H1 (cell line): ENCODE measurements around the gene CTSK. TPM values are rescaled to one million over a fixed set of nuclear protein-coding genes. Genes with fewer than 3 reads are reported as not detected.

Experiments
- CTCF ChIA-PET: fragments of 300-600 bp; sonication (Branson Sonifier 250); formaldehyde crosslinking; loops from one replicate; lab custom pipeline; 2021; ENCODE audit not compliant: partially characterized antibody; lab: Charles Lee
- POLR2A ChIA-PET: fragments of 300-600 bp; sonication (Branson Sonifier 250); formaldehyde crosslinking; loops from one replicate; lab custom pipeline; 2021; ENCODE audit warnings: inconsistent platforms; ENCODE audit not compliant: partially characterized antibody; lab: Charles Lee
- DNase-seq, 2 experiments: peaks; one replicate each; pipeline versions ENCODE4 v3.0.0 to v3.0.0-alpha.2; 2010 to 2022; ENCODE audit warnings: low spot score in 2 of 2, low read depth in 1 of 2, mixed read lengths in 1 of 2
- FAIRE-seq: peaks from 2 replicates; lab custom pipeline; 2011; peaks lifted over from hg19 to GRCh38; lab: Jason Lieb, UNC
- H2AFZ ChIP-seq: 2 replicates; pipeline ENCODE4 v1.8.1; 2012; ENCODE audit warnings: low read length, inconsistent platforms
- H2AK5ac ChIP-seq: 2 replicates; pipeline ENCODE4 v1.6.1; 2013; ENCODE audit warnings: low read depth, low read length
- H2BK120ac ChIP-seq: replicated peaks from 2 replicates; pipeline ENCODE3; 2013; ENCODE audit warnings: low read depth, low read length, inconsistent platforms
- H2BK12ac ChIP-seq: 2 replicates; pipeline ENCODE4 v1.6.1; 2013; ENCODE audit warnings: low read depth, low read length
- H2BK15ac ChIP-seq: 2 replicates; pipeline ENCODE4 v1.6.1; 2013; ENCODE audit warnings: low read length
- H2BK20ac ChIP-seq: 2 replicates; pipeline ENCODE4 v1.6.1; 2013; ENCODE audit warnings: low read length
- H2BK5ac ChIP-seq: 2 replicates; pipeline ENCODE4 v1.6.1; 2013; ENCODE audit warnings: low read depth, low read length
- H3K14ac ChIP-seq: 2 replicates; pipeline ENCODE4 v1.6.1; 2013; ENCODE audit warnings: inconsistent platforms; ENCODE audit not compliant: insufficient read length
- H3K18ac ChIP-seq: 2 replicates; pipeline ENCODE4 v1.6.1; 2013; ENCODE audit warnings: low read length; ENCODE audit errors: extremely low read depth
- H3K23ac ChIP-seq: 2 replicates; pipeline ENCODE4 v1.6.1; 2013; ENCODE audit warnings: inconsistent platforms; ENCODE audit not compliant: insufficient read length
- H3K23me2 ChIP-seq: 2 replicates; pipeline ENCODE4 v1.6.1; 2013; ENCODE audit warnings: low read depth, low read length
- H3K27ac ChIP-seq: 2 replicates; pipeline ENCODE4 v1.6.1; 2011; ENCODE audit warnings: low read depth, low read length, inconsistent platforms
- H3K27me3 ChIP-seq, 4 experiments: replicated peaks in 1 of 4; 1 replicate in 1 of 4; 2 replicates in 3 of 4; pipeline versions ENCODE4 v1.6.1 to v1.8.1; 2011 to 2013; ENCODE audit warnings: low read length in 3 of 4, mild to moderate bottlenecking in 3 of 4, inconsistent platforms in 2 of 4, mixed read lengths in 2 of 4, moderate library complexity in 1 of 4; ENCODE audit not compliant: control insufficient read depth in 3 of 4, insufficient read depth in 3 of 4; ENCODE audit errors: extremely low read depth in 1 of 4
- H3K36me3 ChIP-seq, 4 experiments: 2 replicates each; pipeline versions ENCODE4 v1.6.1 to v1.8.1; 2011 to 2013; ENCODE audit warnings: mild to moderate bottlenecking in 4 of 4, low read length in 3 of 4, moderate library complexity in 2 of 4, control low read depth in 1 of 4, inconsistent platforms in 1 of 4; ENCODE audit not compliant: insufficient read depth in 4 of 4, control insufficient read depth in 2 of 4
- H3K4ac ChIP-seq: replicated peaks from 2 replicates; pipeline ENCODE3; 2013; ENCODE audit warnings: low read length, low read depth, mixed read lengths, inconsistent platforms; ENCODE audit not compliant: insufficient read length
- H3K4me1 ChIP-seq, 4 experiments: replicated peaks in 1 of 4; 1 replicate in 1 of 4; 2 replicates in 3 of 4; pipeline versions ENCODE4 v1.6.1 to v1.8.1; 2011 to 2013; ENCODE audit warnings: low read length in 3 of 4, inconsistent platforms in 2 of 4, mixed read lengths in 1 of 4; ENCODE audit not compliant: insufficient read depth in 4 of 4, control insufficient read depth in 3 of 4
- H3K4me2 ChIP-seq, 2 experiments: 2 replicates each; pipeline versions ENCODE4 v1.6.1 to v1.8.1; 2011 to 2013; ENCODE audit warnings: low read depth in 2 of 2, low read length in 2 of 2, control low read depth in 1 of 2, inconsistent platforms in 1 of 2, mild to moderate bottlenecking in 1 of 2; ENCODE audit not compliant: insufficient read depth in 1 of 2
- H3K4me3 ChIP-seq, 4 experiments: fragments of 200-600, 300-600 bp in 1 of 4; sonication (generic), shearing (Covaris generic), sonication (Bioruptor Twin) in 1 of 4; 2 replicates each; pipeline versions ENCODE4 v1.5.1 to v1.8.1; 2011 to 2016; ENCODE audit warnings: low read length in 4 of 4, low read depth in 3 of 4, control low read depth in 2 of 4, inconsistent platforms in 2 of 4, mild to moderate bottlenecking in 2 of 4, mixed read lengths in 1 of 4, moderate library complexity in 1 of 4; ENCODE audit not compliant: insufficient read depth in 2 of 4; ENCODE audit errors: extremely low read depth in 1 of 4
- H3K56ac ChIP-seq: replicated peaks from 2 replicates; pipeline ENCODE3; 2013; ENCODE audit warnings: low read depth, mild to moderate bottlenecking, mixed read lengths, low read length, inconsistent platforms; ENCODE audit not compliant: insufficient read length
- H3K79me1 ChIP-seq: 2 replicates; pipeline ENCODE4 v1.6.1; 2013; ENCODE audit warnings: low read depth, low read length, control low read depth
- H3K79me2 ChIP-seq, 2 experiments: 2 replicates each; pipeline versions ENCODE4 v1.6.1 to v1.8.1; 2012 to 2013; ENCODE audit warnings: low read length in 2 of 2, mild to moderate bottlenecking in 2 of 2, inconsistent platforms in 1 of 2; ENCODE audit not compliant: insufficient read depth in 2 of 2, control insufficient read depth in 1 of 2
- H3K9ac ChIP-seq, 4 experiments: replicated peaks in 1 of 4; 1 replicate in 1 of 4; 2 replicates in 3 of 4; pipeline versions ENCODE4 v1.6.1 to v1.8.1; 2011 to 2013; ENCODE audit warnings: low read depth in 3 of 4, low read length in 3 of 4, control low read depth in 2 of 4, mild to moderate bottlenecking in 2 of 4, moderate library complexity in 2 of 4, inconsistent platforms in 1 of 4; ENCODE audit errors: extremely low read depth in 1 of 4
- H3K9me3 ChIP-seq, 2 experiments: 2 replicates each; pipeline versions ENCODE4 v1.6.1 to v1.8.1; 2012 to 2013; ENCODE audit warnings: mild to moderate bottlenecking in 2 of 2, moderate library complexity in 2 of 2, control low read depth in 1 of 2, inconsistent platforms in 1 of 2, low read depth in 1 of 2, low read length in 1 of 2, mixed read lengths in 1 of 2; ENCODE audit not compliant: insufficient read depth in 2 of 2
- H4K20me1 ChIP-seq, 2 experiments: replicated peaks in 1 of 2; 2 replicates each; pipeline versions ENCODE3 to v1.8.1; 2011 to 2013; ENCODE audit warnings: inconsistent platforms in 2 of 2, low read length in 2 of 2, mild to moderate bottlenecking in 1 of 2; ENCODE audit not compliant: insufficient read depth in 2 of 2, control insufficient read depth in 1 of 2
- H4K5ac ChIP-seq: 2 replicates; pipeline ENCODE4 v1.6.1; 2013; ENCODE audit warnings: low read length, low read depth, mixed read lengths, inconsistent platforms; ENCODE audit not compliant: insufficient read length
- H4K8ac ChIP-seq: 2 replicates; pipeline ENCODE4 v1.8.0; 2013; ENCODE audit warnings: mild to moderate bottlenecking, moderate library complexity, low read length, inconsistent platforms; ENCODE audit not compliant: insufficient read depth; ENCODE audit errors: extremely low read depth
- H4K91ac ChIP-seq: replicated peaks from 2 replicates; pipeline ENCODE3; 2013; ENCODE audit warnings: low read length, mixed read lengths, inconsistent platforms; ENCODE audit not compliant: insufficient read length
- SP1 ChIP-seq: IDR thresholded peaks from 2 replicates; pipeline ENCODE4 v1.6.1; 2011; ENCODE audit warnings: low read depth, low read length
- TBP ChIP-seq: IDR thresholded peaks from 2 replicates; pipeline ENCODE4 v1.6.1; 2011; ENCODE audit warnings: low read depth, low read length, improper control_type of control experiment
- WGBS, 2 experiments: shearing (Covaris generic) in 1 of 2; methylation state at CpG; one replicate each; pipeline versions ENCODE4 v1.1.6 to v1.1.7; 2013 to 2015; ENCODE audit warnings: low lambda C conversion rate in 2 of 2, mixed read lengths in 2 of 2, inconsistent platforms in 1 of 2, low coverage in 1 of 2, missing lambda C conversion rate in 1 of 2; ENCODE audit not compliant: insufficient replicate concordance in 2 of 2, insufficient coverage in 1 of 2, insufficient read length in 1 of 2; ENCODE audit errors: extremely low coverage in 1 of 2, missing lambda C conversion rate in 1 of 2; 5-methylcytosine and 5-hydroxymethylcytosine counted together
- polyA plus RNA-seq, 7 experiments: library from polyadenylated mRNA; depleted of rRNA in 3 of 7; stranded (reverse) in 5 of 7; unstranded in 2 of 7; fragments of >200 nt in 5 of 7; fragments of 200-250 nt in 2 of 7; gene quantifications; 1 replicate in 5 of 7; 2 replicates in 1 of 7; 4 replicates in 1 of 7; pipeline versions ENCODE4 v1.2.1 to v1.2.3, GENCODE V29; 2011 to 2013; ENCODE audit warnings: missing spikeins in 2 of 7, mixed read lengths in 2 of 7
- total RNA-seq: library from RNA; stranded (reverse); fragmentation: NEBNext Ultra II Directional; extraction: Animal tissue kit (Norgen Biotek cat#: 25700); gene quantifications from 2 replicates; pipeline ENCODE4 v1.2.1, GENCODE V29; 2021

CTSK gene
- total and polyA plus RNA-seq, 2 of the 8 experiments (the other 6 are each of a cell fraction or from before 2014, with no cell fraction given): 2.7 to 4.2 TPM

DNA sequence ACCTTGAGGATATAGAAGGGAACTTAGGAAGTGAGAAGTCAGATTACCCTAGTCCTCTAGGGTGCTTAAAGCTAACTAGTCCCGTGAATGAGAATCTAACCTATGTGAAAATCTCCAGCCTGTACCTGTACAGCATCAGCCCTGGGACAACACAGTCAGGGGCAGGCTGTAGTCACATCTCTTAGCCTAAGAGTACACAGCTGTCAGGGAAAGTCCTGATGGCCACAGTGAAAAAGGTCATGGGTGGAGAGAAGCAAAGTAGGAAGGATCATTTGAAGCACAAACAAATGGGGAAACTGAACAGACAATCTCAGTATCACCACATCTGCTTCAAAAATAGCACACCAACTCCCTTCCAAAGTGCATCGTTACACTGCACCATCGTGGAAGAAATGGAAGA lies 11.7 kb downstream of the CTSK start:
- no peak overlapping the region for H2BK15ac ChIP-seq
- H2BK5ac ChIP-seq: no peak overlapping the region
- ChIA-PET POLR2A (no interaction called here), CTCF (interaction anchor here (1.3 kb wide), 1 partner anchor 17 kb away, joined by 3 read pairs; no protein-coding TSS in a partner anchor)
- no peak overlapping the region for H2BK120ac ChIP-seq
- H2AFZ ChIP-seq: no peak overlapping the region
- H3K79me1 ChIP-seq: no peaks in the 10 kb centered on the region
- no peaks in the 10 kb centered on the region for H3K79me2 ChIP-seq
- H3K18ac ChIP-seq: no peak overlapping the region
- no peaks in the 10 kb centered on the region; a peak in 1 of 8 replicates for H3K36me3 ChIP-seq
- no peaks in the 10 kb centered on the region for H3K23me2 ChIP-seq
- no peak overlapping the region for H2AK5ac ChIP-seq
- peaks cover 3 to 15% (median 4%) of the 10 kb centered on the region in 4 experiments; a peak in 4 of 7 replicates for H3K4me1 ChIP-seq
- no peak overlapping the region for H3K14ac ChIP-seq
- no peaks in the 10 kb centered on the region for H3K9me3 ChIP-seq
- no peak overlapping the region for H4K5ac ChIP-seq
- no peak overlapping the region for H3K56ac ChIP-seq
- WGBS, 2 experiments: 95% methylated on average over 3 of the region's 3 CpGs; no CpG with 5 or more reads in 1 of the 2 experiments
- H3K27ac ChIP-seq: no peak overlapping the region
- no peak for DNase-seq
- no peak overlapping the region for H2BK20ac ChIP-seq
- H3K4ac ChIP-seq: no peak overlapping the region
- no peaks in the 10 kb centered on the region for H3K27me3 ChIP-seq
- no peak overlapping the region for H2BK12ac ChIP-seq
- H3K9ac ChIP-seq: no peak overlapping the region
- FAIRE-seq: no peak
- no peaks in the 10 kb centered on the region for H4K20me1 ChIP-seq
- H3K23ac ChIP-seq: no peak overlapping the region
- H4K91ac ChIP-seq: no peak overlapping the region
- no peak overlapping the region for H3K4me2 ChIP-seq
- no peak overlapping the region for H3K4me3 ChIP-seq
- no peak overlapping the region for H4K8ac ChIP-seq
- TF ChIP-seq TBP (no peak), SP1 (no peak)
